SU-DHL-6 (cell line): ENCODE data around the gene SCN4B.

ENCODE experiments used
- H2AFZ ChIP-seq: fragments of 200-600 bp; sonication (generic); 2 replicates; pipeline ENCODE4 v1.6.1; 2014; ENCODE audit warnings: low read depth, mild to moderate bottlenecking, moderate library complexity, mixed read lengths, antibody characterized with exemption, low read length; ENCODE audit not compliant: severe bottlenecking
- H3F3A ChIP-seq: fragments of 200-600 bp; shearing (Covaris generic); 2 replicates; pipeline ENCODE4 v1.6.0; 2016; ENCODE audit warnings: antibody characterized with exemption, mild to moderate bottlenecking; ENCODE audit not compliant: insufficient read depth
- H3K27ac ChIP-seq: fragments of 200-600 bp; sonication (generic); 2 replicates; pipeline ENCODE4 v1.5.1; 2016; ENCODE audit warnings: low read depth, mild to moderate bottlenecking, low read length, moderate library complexity, mixed read lengths
- H3K27me3 ChIP-seq: fragments of 200-600 bp; sonication (generic), shearing (Covaris generic); 2 replicates; pipeline ENCODE4 v1.6.0; 2014; ENCODE audit warnings: mild to moderate bottlenecking, low read length
- H3K36me3 ChIP-seq: fragments of 200-600 bp; sonication (generic); 2 replicates; pipeline ENCODE4 v1.6.1; 2014; ENCODE audit warnings: mild to moderate bottlenecking, low read length, mixed read lengths
- H3K4me2 ChIP-seq: fragments of 300-600, 200-600 bp; shearing (Covaris generic), sonication (generic); 2 replicates; pipeline ENCODE4 v1.6.0; 2014; ENCODE audit warnings: low read length, low read depth, mild to moderate bottlenecking; ENCODE audit not compliant: poor library complexity, severe bottlenecking
- H3K4me3 ChIP-seq: fragments of 200-600 bp; sonication (generic); 2 replicates; pipeline ENCODE4 v1.5.1; 2014; ENCODE audit warnings: antibody characterized with exemption, low read length, mild to moderate bottlenecking, mixed read lengths; ENCODE audit not compliant: insufficient read depth, poor library complexity, severe bottlenecking
- H3K79me2 ChIP-seq: fragments of 200-600 bp; sonication (generic); 2 replicates; pipeline ENCODE4 v1.6.1; 2014; ENCODE audit warnings: mild to moderate bottlenecking, low read length, moderate library complexity; ENCODE audit not compliant: insufficient read depth
- H3K9ac ChIP-seq: fragments of 200-600 bp; sonication (generic); 2 replicates; pipeline ENCODE4 v1.7.0; 2014; ENCODE audit warnings: mild to moderate bottlenecking, low read length
- H3K9me2 ChIP-seq: fragments of 200-600 bp; sonication (generic); replicated peaks from 2 replicates; pipeline ENCODE4 v1.6.1; 2014; ENCODE audit warnings: low read length; ENCODE audit not compliant: insufficient read depth
- H3K9me3 ChIP-seq: fragments of 200-600 bp; sonication (generic); 2 replicates; pipeline ENCODE4 v1.6.1; 2014; ENCODE audit warnings: low read length, mixed read lengths; ENCODE audit not compliant: insufficient read depth
- H4K20me1 ChIP-seq: fragments of 200-600 bp; sonication (generic); 2 replicates; pipeline ENCODE4 v1.6.1; 2014; ENCODE audit warnings: low read depth, mild to moderate bottlenecking, antibody characterized with exemption, low read length, moderate library complexity, mixed read lengths
- EZH2phosphoT487 ChIP-seq: fragments of 200-600 bp; sonication (generic), shearing (Covaris generic); conservative IDR thresholded peaks from 2 replicates; pipeline ENCODE4 v1.6.1; 2018; ENCODE audit warnings: mild to moderate bottlenecking, antibody characterized with exemption, low read length, moderate library complexity, mixed read lengths
- TF ChIP-seq, protein P1 (sequence below): fragments of 200-600 bp; sonication (generic); IDR thresholded peaks from one replicate; pipeline ENCODE4 v1.5.1; 2017; ENCODE audit warnings: antibody characterized with exemption, mild to moderate bottlenecking, low read length, moderate library complexity; ENCODE audit not compliant: insufficient read depth, poor library complexity, severe bottlenecking

Gene SCN4B

DNA sequence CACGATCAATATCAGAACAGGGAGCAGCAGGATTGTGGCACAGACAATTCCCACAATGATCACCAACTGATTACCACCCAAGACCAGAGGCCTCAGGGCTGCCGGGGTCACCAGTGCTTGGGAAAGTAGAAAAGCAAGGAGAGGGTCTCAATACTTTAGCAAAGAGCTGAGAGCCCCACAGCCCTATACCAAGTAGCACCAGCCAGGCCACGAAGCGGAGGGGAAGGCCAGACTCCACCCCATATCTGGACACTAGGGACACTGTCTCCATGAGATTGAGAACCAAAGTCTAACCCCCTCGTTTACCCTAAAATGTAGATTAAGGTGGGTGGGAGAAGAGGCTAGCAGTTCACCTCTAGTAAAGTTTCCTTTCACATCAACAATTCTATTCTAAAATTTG lies 47.9 kb upstream of the SCN4B start:
- no peak overlapping the region for H3K9ac ChIP-seq
- H3K9me3 ChIP-seq = no peaks in the 10 kb centered on the region
- no peak overlapping the region for H3K4me3 ChIP-seq
- no peaks in the 10 kb centered on the region for H3F3A ChIP-seq
- no peaks in the 10 kb centered on the region for H3K9me2 ChIP-seq
- no peak overlapping the region for H2AFZ ChIP-seq
- no peaks in the 10 kb centered on the region for H4K20me1 ChIP-seq
- H3K36me3 ChIP-seq = no peaks in the 10 kb centered on the region
- TF ChIP-seq, protein P1, sequence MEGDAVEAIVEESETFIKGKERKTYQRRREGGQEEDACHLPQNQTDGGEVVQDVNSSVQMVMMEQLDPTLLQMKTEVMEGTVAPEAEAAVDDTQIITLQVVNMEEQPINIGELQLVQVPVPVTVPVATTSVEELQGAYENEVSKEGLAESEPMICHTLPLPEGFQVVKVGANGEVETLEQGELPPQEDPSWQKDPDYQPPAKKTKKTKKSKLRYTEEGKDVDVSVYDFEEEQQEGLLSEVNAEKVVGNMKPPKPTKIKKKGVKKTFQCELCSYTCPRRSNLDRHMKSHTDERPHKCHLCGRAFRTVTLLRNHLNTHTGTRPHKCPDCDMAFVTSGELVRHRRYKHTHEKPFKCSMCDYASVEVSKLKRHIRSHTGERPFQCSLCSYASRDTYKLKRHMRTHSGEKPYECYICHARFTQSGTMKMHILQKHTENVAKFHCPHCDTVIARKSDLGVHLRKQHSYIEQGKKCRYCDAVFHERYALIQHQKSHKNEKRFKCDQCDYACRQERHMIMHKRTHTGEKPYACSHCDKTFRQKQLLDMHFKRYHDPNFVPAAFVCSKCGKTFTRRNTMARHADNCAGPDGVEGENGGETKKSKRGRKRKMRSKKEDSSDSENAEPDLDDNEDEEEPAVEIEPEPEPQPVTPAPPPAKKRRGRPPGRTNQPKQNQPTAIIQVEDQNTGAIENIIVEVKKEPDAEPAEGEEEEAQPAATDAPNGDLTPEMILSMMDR = no peak
- no peak for TF ChIP-seq EZH2phosphoT487
- no peak overlapping the region for H3K27ac ChIP-seq
- no peaks in the 10 kb centered on the region for H3K79me2 ChIP-seq
- no peak overlapping the region for H3K4me2 ChIP-seq
- H3K27me3 ChIP-seq = no peaks in the 10 kb centered on the region

DNA sequence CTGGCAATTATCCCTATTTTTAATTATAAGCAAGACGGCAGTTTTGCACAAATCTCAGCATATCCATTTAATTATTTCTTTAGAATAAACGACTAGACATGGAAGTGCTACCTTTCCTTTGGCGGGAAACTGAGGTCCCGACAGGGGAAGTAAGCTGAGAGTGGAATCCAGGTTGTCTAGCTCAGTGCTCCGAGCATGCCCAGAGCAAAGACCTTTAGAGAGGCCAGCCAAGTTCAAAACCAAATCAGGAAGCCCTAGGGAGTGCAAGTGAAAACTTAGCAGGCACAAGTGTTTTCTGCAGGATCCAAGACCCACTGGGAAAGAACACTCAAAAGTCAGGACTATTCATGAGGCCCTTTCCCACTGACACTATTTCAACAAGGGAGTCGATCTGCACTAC lies 46.5 kb upstream of the SCN4B start:
- no peak overlapping the region for H3K27ac ChIP-seq
- H3K9ac ChIP-seq = no peak overlapping the region
- no peak for TF ChIP-seq EZH2phosphoT487
- H3K36me3 ChIP-seq = no peaks in the 10 kb centered on the region
- H3K79me2 ChIP-seq = no peaks in the 10 kb centered on the region
- H4K20me1 ChIP-seq = no peaks in the 10 kb centered on the region
- no peaks in the 10 kb centered on the region for H3K9me2 ChIP-seq
- H3F3A ChIP-seq = no peaks in the 10 kb centered on the region
- H3K4me2 ChIP-seq = no peak overlapping the region
- no peaks in the 10 kb centered on the region for H3K9me3 ChIP-seq
- H3K4me3 ChIP-seq = no peak overlapping the region
- no peaks in the 10 kb centered on the region for H3K27me3 ChIP-seq
- no peak overlapping the region for H2AFZ ChIP-seq

DNA sequence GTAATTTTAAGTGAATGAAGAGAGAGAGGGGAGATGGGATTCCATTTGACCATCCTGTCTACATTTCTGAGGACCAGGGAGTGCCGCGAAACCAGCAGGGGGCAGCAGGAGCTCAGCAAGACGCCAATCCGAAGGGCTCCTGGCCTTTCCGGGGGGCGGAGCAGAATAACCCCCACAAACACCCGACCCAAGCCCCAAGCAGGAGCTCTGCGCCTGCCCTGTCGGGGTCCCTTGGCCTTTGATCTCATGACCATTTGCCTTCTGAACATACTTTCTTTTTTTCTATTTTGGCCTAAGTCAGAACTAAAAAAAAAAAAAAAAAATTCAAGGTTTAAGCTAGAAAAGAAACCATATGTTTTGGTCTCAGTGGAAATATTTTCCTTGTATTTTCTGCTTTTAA lies 45.7 kb upstream of the SCN4B start:
- no peak for TF ChIP-seq EZH2phosphoT487
- TF ChIP-seq, protein P1 = peak; percentile 84
- Histone ChIP-seq H3K36me3 (no peaks in the 10 kb centered on the region), H3K9me3 (no peaks in the 10 kb centered on the region), H4K20me1 (no peaks in the 10 kb centered on the region), H3K9ac (no peak overlapping the region; the same call in 1 of the 2 replicates), H3K27ac (no peak overlapping the region), H3K4me3 (no peak overlapping the region), H3K79me2 (no peaks in the 10 kb centered on the region), H2AFZ (peak overlapping the region; percentile 34), H3K4me2 (peak overlapping the region; percentile 21), H3K9me2 (no peaks in the 10 kb centered on the region), H3K27me3 (no peaks in the 10 kb centered on the region), H3F3A (no peaks in the 10 kb centered on the region)

DNA sequence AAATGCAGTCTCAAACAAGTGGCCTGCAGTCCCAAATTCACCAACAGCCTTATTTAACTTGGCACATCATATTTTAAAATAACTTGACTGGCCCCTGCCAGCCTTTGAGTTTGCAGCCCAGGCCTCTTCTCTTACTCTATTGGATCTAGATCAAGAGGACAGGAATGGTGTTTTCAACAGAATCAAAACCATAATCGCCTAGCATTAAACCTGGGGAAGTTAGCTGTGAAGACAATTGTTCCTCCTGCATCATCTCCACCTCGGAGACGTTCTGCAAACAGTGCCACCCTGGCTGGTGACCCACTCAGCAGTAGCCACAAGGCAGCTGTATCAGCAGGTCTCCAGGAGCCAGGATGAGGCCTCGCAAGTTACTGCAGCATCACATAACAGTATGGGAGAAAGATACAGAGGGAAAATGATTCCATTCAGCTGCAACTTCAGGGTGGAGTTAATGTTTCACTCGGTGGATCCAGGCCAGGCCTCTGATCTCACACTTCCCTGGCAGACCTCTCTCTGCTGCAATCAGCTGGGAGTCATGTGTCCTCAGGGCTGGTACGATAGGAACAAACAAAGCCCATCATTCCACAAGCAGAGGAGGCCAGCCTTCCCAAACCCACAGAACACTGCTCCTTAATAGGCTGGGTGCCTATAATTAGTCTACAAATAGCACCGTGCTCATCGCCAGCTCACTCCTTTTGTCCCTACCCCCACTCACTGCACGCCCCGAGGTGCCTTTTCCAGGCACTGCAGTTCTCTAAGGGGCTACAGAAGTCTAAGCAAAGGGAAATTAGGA lies 42.4 kb upstream of the SCN4B start:
- H3K4me2 ChIP-seq = no peak overlapping the region

More for the DNA sequence above, 42.4 kb upstream of the SCN4B start:
- Histone ChIP-seq H3K9me3 (no peaks in the 10 kb centered on the region), H3K9ac (no peak overlapping the region), H3F3A (no peaks in the 10 kb centered on the region), H4K20me1 (no peaks in the 10 kb centered on the region), H3K27ac (no peak overlapping the region), H3K36me3 (no peaks in the 10 kb centered on the region), H2AFZ (no peak overlapping the region), H3K27me3 (no peaks in the 10 kb centered on the region), H3K9me2 (no peaks in the 10 kb centered on the region), H3K79me2 (no peaks in the 10 kb centered on the region), H3K4me3 (no peak overlapping the region)
- TF ChIP-seq EZH2phosphoT487 = no peak
- TF ChIP-seq, protein P1 = no peak
